IMR-90 (cell line): Measurements from ENCODE around the gene CALHM3. TPM values are rescaled to one million over a fixed set of nuclear protein-coding genes. Genes with fewer than 3 reads are reported as not detected.
"Not testable (repeated sequence)": the region's sequence is repeated elsewhere in the genome, so short reads cannot be mapped to it uniquely, and the experiment has no call there.

Experiments used
- ATAC-seq: fragments of 200-7000 bp; cut with Tn5 transposase; 2 replicates; pipeline ENCODE4 v1.9.1; 2020; ENCODE audit warnings: low read depth, mild to moderate bottlenecking, moderate library complexity
- BruUV-seq: library from RNA; stranded (reverse); fragments of 400-500 nt; replicated peaks from 2 replicates; lab custom pipeline; 2021; lab: Mats Ljungman, UMichigan
- CTCF ChIA-PET: fragments of 300-600 bp; formaldehyde crosslinking; extraction: SDS; loops from one replicate; lab custom pipeline; 2021; ENCODE audit warnings: antibody characterized with exemption; lab: Yijun Ruan, JAX
- POLR2A ChIA-PET: fragments of 300-600 bp; sonication (Branson Sonifier 250); formaldehyde crosslinking; loops from one replicate; lab custom pipeline; 2022; ENCODE audit warnings: antibody characterized with exemption; ENCODE audit not compliant: unreplicated experiment; lab: Charles Lee
- DNase-seq: peaks from one replicate; pipeline ENCODE4 v3.0.0; 2013
- H2AFZ ChIP-seq: replicated peaks from 2 replicates; pipeline ENCODE3; 2013; ENCODE audit warnings: low read length, mild to moderate bottlenecking; ENCODE audit not compliant: poor library complexity
- H2AK5ac ChIP-seq: 2 replicates; pipeline ENCODE4 v1.6.1; 2013; ENCODE audit warnings: low read depth, low read length, inconsistent platforms
- H2AK9ac ChIP-seq: replicated peaks from 2 replicates; pipeline ENCODE3; 2013; ENCODE audit warnings: mild to moderate bottlenecking, low read depth, low read length, moderate library complexity; ENCODE audit not compliant: poor library complexity
- H2BK120ac ChIP-seq: 2 replicates; pipeline ENCODE4 v1.6.1; 2013; ENCODE audit warnings: low read depth, low read length, inconsistent platforms
- H2BK15ac ChIP-seq: 3 replicates; pipeline ENCODE4 v1.6.1; 2013; ENCODE audit warnings: low read depth, low read length, inconsistent platforms
- H2BK20ac ChIP-seq: 2 replicates; pipeline ENCODE4 v1.6.1; 2013; ENCODE audit warnings: low read depth, mild to moderate bottlenecking, inconsistent platforms, low read length, moderate library complexity
- H2BK5ac ChIP-seq: 2 replicates; pipeline ENCODE4 v1.6.1; 2013; ENCODE audit warnings: mild to moderate bottlenecking, low read depth, low read length, inconsistent platforms; ENCODE audit not compliant: poor library complexity, severe bottlenecking
- H3K14ac ChIP-seq: replicated peaks from 2 replicates; pipeline ENCODE4 v1.6.1; 2013; ENCODE audit warnings: low read depth, low read length, inconsistent platforms
- H3K18ac ChIP-seq: 2 replicates; pipeline ENCODE4 v1.6.1; 2013; ENCODE audit warnings: low read depth, low read length, control low read depth
- H3K23ac ChIP-seq: 2 replicates; pipeline ENCODE4 v1.6.1; 2013; ENCODE audit warnings: low read depth, low read length, inconsistent platforms
- H3K27ac ChIP-seq: 2 replicates; pipeline ENCODE4 v1.5.1; 2013; ENCODE audit warnings: mild to moderate bottlenecking, control low read depth, low read length; ENCODE audit not compliant: insufficient read depth
- H3K27me3 ChIP-seq: 2 replicates; pipeline ENCODE4 v1.6.1; 2013; ENCODE audit warnings: low read length; ENCODE audit not compliant: control insufficient read depth, insufficient read depth
- H3K36me3 ChIP-seq: 2 replicates; pipeline ENCODE4 v1.6.1; 2013; ENCODE audit warnings: low read length, mixed read lengths; ENCODE audit not compliant: control insufficient read depth, insufficient read depth
- H3K4ac ChIP-seq: 2 replicates; pipeline ENCODE4 v1.6.1; 2013; ENCODE audit warnings: low read depth, low read length, inconsistent platforms
- H3K4me1 ChIP-seq: 2 replicates; pipeline ENCODE4 v1.6.1; 2013; ENCODE audit warnings: low read length, mixed read lengths; ENCODE audit not compliant: control insufficient read depth, insufficient read depth
- H3K4me2 ChIP-seq: 2 replicates; pipeline ENCODE4 v1.6.1; 2013; ENCODE audit warnings: low read depth, mild to moderate bottlenecking, control low read depth, low read length, moderate library complexity
- H3K4me3 ChIP-seq: 2 replicates; pipeline ENCODE4 v1.5.1; 2013; ENCODE audit warnings: low read depth, mild to moderate bottlenecking, control low read depth, low read length, moderate library complexity; ENCODE audit not compliant: insufficient read depth
- H3K56ac ChIP-seq: 2 replicates; pipeline ENCODE4 v1.6.1; 2013; ENCODE audit warnings: low read length, inconsistent platforms; ENCODE audit not compliant: insufficient read depth; ENCODE audit errors: extremely low read depth
- H3K79me1 ChIP-seq, 2 experiments: 2 replicates each; pipeline ENCODE4 v1.6.1; 2013; ENCODE audit warnings: low read length in 2 of 2, inconsistent platforms in 1 of 2, low read depth in 1 of 2
- H3K9ac ChIP-seq: 2 replicates; pipeline ENCODE4 v1.6.1; 2013; ENCODE audit warnings: low read depth, low read length, control low read depth
- H3K9me1 ChIP-seq: 2 replicates; pipeline ENCODE4 v1.6.1; 2013; ENCODE audit warnings: low read length, inconsistent platforms; ENCODE audit not compliant: insufficient read depth
- H3K9me3 ChIP-seq: 2 replicates; pipeline ENCODE4 v1.6.1; 2013; ENCODE audit warnings: low read length; ENCODE audit not compliant: control insufficient read depth, insufficient read depth
- H4K20me1 ChIP-seq: 2 replicates; pipeline ENCODE4 v1.6.1; 2013; ENCODE audit warnings: low read length, inconsistent platforms; ENCODE audit not compliant: insufficient read depth
- H4K5ac ChIP-seq: 2 replicates; pipeline ENCODE4 v1.6.1; 2013; ENCODE audit warnings: mild to moderate bottlenecking, low read depth, low read length, control low read depth
- H4K8ac ChIP-seq, 2 experiments: 2 replicates each; pipeline ENCODE4 v1.6.1; 2013; ENCODE audit warnings: low read depth in 2 of 2, low read length in 2 of 2, control low read depth in 1 of 2, inconsistent platforms in 1 of 2
- H4K91ac ChIP-seq: 2 replicates; pipeline ENCODE4 v1.6.1; 2013; ENCODE audit warnings: low read depth, low read length, inconsistent platforms; ENCODE audit not compliant: insufficient read depth
- WGBS, 2 experiments: methylation state at CpG; one replicate each; pipeline versions ENCODE4 v1.1.5 to v1.1.7; 2013; ENCODE audit warnings: missing lambda C conversion rate in 2 of 2; ENCODE audit not compliant: insufficient read length in 1 of 2; ENCODE audit errors: extremely low coverage in 2 of 2; 5-methylcytosine and 5-hydroxymethylcytosine counted together
- dilution Hi-C: fragments of 300-500 bp; cut with HindIII; formaldehyde crosslinking; loops from one replicate; pipeline ENCODE4 v1.14.3; 2018; ENCODE audit warnings: low sequenced_read_pairs; ENCODE audit not compliant: unreplicated experiment
- in situ Hi-C: fragments of 300-500 bp; cut with MboI; formaldehyde crosslinking; loops from 3 replicates; pipeline ENCODE4 v1.14.3; 2019; ENCODE audit warnings: low sequenced_read_pairs, inconsistent platforms, mixed read lengths
- intact Hi-C: fragments of 100-400 bp; cut with micrococcal nuclease; formaldehyde crosslinking; loops from 2 replicates; pipeline ENCODE4 v1.10.0; 2022
- polyA plus RNA-seq, 3 experiments: library from polyadenylated mRNA; depleted of rRNA; stranded (reverse); fragments of >200 nt; gene quantifications; 2 replicates each; pipeline ENCODE4 v1.2.3, GENCODE V29; 2012; ENCODE audit warnings: low replicate concordance in 1 of 3
- total RNA-seq: library from RNA; depleted of rRNA; stranded (reverse); fragments of >200 nt; gene quantifications from 2 replicates; pipeline ENCODE4 v1.2.3, GENCODE V29; 2012

CALHM3 gene
- total and polyA plus RNA-seq, 2 of the 4 experiments (the other 2 are of a cell fraction), result not detected

DNA sequence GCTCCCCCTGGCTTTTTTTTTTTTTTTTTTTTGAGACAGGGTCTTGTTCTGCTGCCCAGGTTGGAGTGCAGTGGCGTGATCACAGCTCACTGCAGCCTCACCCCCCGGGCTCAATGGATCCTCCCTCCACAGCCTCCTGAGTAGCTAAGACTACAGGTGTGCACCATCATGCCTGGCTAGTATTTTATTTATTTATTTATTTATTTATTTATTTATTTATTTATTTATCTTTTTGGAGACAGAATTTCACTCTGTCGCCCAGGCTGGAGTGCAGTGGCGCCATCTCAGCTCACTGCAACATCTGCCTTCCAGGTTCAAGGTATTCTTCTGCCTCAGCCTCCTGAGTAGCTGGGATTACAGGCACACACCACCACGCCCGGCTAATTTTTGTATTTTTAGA, 24.7 kb upstream of the CALHM3 start:
- H3K56ac ChIP-seq, H3K18ac ChIP-seq, H3K4me1 ChIP-seq, H2AFZ ChIP-seq, BruUV-seq, H3K36me3 ChIP-seq, H2BK20ac ChIP-seq, H2AK5ac ChIP-seq, H2BK15ac ChIP-seq, ATAC-seq, H3K14ac ChIP-seq, intact Hi-C loops, H3K4ac ChIP-seq, H3K9me1 ChIP-seq, H3K23ac ChIP-seq, H2BK120ac ChIP-seq, H4K5ac ChIP-seq, H4K8ac ChIP-seq, H3K9ac ChIP-seq, H3K79me1 ChIP-seq, H2AK9ac ChIP-seq, dilution Hi-C loops, H2BK5ac ChIP-seq, H3K9me3 ChIP-seq, H3K27ac ChIP-seq, in situ Hi-C loops, H3K4me2 ChIP-seq, H4K91ac ChIP-seq, H3K4me3 ChIP-seq, CTCF ChIA-PET, DNase-seq: not testable (repeated sequence)
- POLR2A ChIA-PET, result interaction anchor here (0.6 kb wide), 1 partner anchor 136 kb away, joined by 3 read pairs; the partner anchor contains the start of gene TAF5
- no CpG with 5 or more reads among the region's 6 CpGs for WGBS, 2 experiments
- Histone ChIP-seq H4K20me1 (peaks cover 44% of the 10 kb centered on the region; the same call in 1 of the 2 replicates), H3K27me3 (peaks cover 75% of the 10 kb centered on the region)
